ENCODE data around the gene AQP7. TPM values are rescaled to one million over a fixed set of nuclear protein-coding genes. Genes with fewer than 3 reads are reported as not detected.

The AQP7 gene
- total and polyA plus RNA-seq, 7 donors = 0.33 to 14.6 (median 5.7) TPM; not detected in 1

DNA sequence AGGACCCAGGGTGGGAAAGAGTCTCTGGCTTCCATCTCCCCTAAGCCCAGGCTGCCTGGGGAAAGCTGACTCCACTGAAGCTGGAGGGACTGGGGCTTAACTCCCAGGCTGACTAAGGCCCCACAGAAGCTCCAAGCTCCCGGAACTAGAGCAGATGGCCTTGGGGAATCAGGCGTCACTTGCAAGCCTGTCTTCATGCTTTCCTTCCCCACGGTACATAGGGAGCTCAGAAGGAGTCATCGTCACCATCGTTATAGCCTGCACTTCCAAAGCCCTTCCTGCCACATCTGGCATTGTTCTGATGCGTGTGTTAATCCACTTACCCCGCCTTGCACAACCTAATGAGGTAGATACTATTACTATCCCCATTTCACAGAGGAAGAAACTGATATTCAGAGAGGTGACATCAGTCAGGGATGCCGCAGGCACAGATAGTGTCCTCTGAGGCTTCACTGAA is 33.5 kb upstream of the AQP7 start:
- 87 to 90% methylated on average over 8 of the region's 8 CpGs for WGBS, 2 donors
- H3K27ac ChIP-seq = no peak overlapping the region
- H3K4me1 ChIP-seq = no peaks in the 10 kb centered on the region
- TF ChIP-seq EP300 (IDR thresholded peaks at IDR 0.05) = no peak
- TF ChIP-seq POLR2A (IDR thresholded peaks at IDR 0.05) = no peak
- TF ChIP-seq POLR2AphosphoS5 (IDR thresholded peaks at IDR 0.05) = no peak
- TF ChIP-seq, protein P1, sequence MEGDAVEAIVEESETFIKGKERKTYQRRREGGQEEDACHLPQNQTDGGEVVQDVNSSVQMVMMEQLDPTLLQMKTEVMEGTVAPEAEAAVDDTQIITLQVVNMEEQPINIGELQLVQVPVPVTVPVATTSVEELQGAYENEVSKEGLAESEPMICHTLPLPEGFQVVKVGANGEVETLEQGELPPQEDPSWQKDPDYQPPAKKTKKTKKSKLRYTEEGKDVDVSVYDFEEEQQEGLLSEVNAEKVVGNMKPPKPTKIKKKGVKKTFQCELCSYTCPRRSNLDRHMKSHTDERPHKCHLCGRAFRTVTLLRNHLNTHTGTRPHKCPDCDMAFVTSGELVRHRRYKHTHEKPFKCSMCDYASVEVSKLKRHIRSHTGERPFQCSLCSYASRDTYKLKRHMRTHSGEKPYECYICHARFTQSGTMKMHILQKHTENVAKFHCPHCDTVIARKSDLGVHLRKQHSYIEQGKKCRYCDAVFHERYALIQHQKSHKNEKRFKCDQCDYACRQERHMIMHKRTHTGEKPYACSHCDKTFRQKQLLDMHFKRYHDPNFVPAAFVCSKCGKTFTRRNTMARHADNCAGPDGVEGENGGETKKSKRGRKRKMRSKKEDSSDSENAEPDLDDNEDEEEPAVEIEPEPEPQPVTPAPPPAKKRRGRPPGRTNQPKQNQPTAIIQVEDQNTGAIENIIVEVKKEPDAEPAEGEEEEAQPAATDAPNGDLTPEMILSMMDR (IDR thresholded peaks at IDR 0.05) = no peak
- H3K4me3 ChIP-seq = no peak overlapping the region
- H3K9me3 ChIP-seq = no peaks in the 10 kb centered on the region
- H3K36me3 ChIP-seq = no peaks in the 10 kb centered on the region
- H3K27me3 ChIP-seq = peaks cover 0 to 5% (median 0%) of the 10 kb centered on the region in 3 donors
- DNase-seq = no peak
- intact Hi-C loops (cut with DNase I) = no loop called here

- WGBS, 2 donors = 81% methylated on average over 16 of the region's 16 CpGs
- intact Hi-C loops (cut with DNase I) = no loop called here
- no peak overlapping the region for H3K27ac ChIP-seq
- no peak overlapping the region for H3K4me3 ChIP-seq
- TF ChIP-seq, protein P1 (IDR thresholded peaks at IDR 0.05) = no peak
- TF ChIP-seq POLR2AphosphoS5 (IDR thresholded peaks at IDR 0.05) (no peak), EP300 (IDR thresholded peaks at IDR 0.05) (no peak), POLR2A (IDR thresholded peaks at IDR 0.05) (no peak)
- H3K36me3 ChIP-seq = no peaks in the 10 kb centered on the region
- DNase-seq = no peak
- peaks cover 0 to 5% (median 0%) of the 10 kb centered on the region in 3 donors for H3K27me3 ChIP-seq
- H3K4me1 ChIP-seq = no peaks in the 10 kb centered on the region
- no peaks in the 10 kb centered on the region for H3K9me3 ChIP-seq
Measured at GRCh38 chr9:33434317-33435105, 32.1 kb upstream of the AQP7 start.

DNA sequence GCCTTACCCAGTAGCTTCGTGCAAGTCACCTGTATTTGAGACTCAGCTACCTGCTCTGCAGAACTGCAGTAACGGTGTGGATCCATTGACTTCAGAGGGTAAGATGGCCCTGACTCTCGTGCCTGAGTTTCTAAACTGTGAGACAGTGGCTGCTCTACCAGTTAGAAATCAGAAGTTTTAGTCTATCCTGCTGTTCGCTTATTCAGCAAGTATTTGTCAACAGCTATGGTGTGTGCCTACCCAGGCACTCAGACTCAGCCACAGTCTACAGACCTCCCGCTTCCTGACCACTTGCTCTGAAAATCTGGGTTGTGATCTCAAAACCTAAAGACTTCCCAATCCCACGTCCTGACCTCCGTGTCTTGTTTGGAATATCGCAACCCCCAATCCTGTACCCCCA is 31.5 kb upstream of the AQP7 start:
- H3K27me3 ChIP-seq = peaks cover 0 to 5% (median 0%) of the 10 kb centered on the region in 3 donors
- 91 to 92% methylated on average over 8 of the region's 8 CpGs for WGBS, 2 donors
- no peak overlapping the region for H3K27ac ChIP-seq
- no peaks in the 10 kb centered on the region for H3K9me3 ChIP-seq
- no peak overlapping the region for H3K4me3 ChIP-seq
- DNase-seq = no peak
- H3K36me3 ChIP-seq = no peaks in the 10 kb centered on the region
- TF ChIP-seq POLR2AphosphoS5 (IDR thresholded peaks at IDR 0.05) = no peak
- H3K4me1 ChIP-seq = no peaks in the 10 kb centered on the region
- intact Hi-C loops (cut with DNase I) = no loop called here

GRCh38 chr9:33431420-33431819 is 29.1 kb upstream of the AQP7 start:
- intact Hi-C loops (cut with DNase I) = no loop called here
- H3K27ac ChIP-seq = no peak overlapping the region
- DNase-seq = no peak
- H3K27me3 ChIP-seq = no peaks in the 10 kb centered on the region
- H3K9me3 ChIP-seq = no peaks in the 10 kb centered on the region
- TF ChIP-seq, protein P1 (IDR thresholded peaks at IDR 0.05) = no peak
- no peak for TF ChIP-seq POLR2AphosphoS5 (IDR thresholded peaks at IDR 0.05)
- no peak overlapping the region for H3K4me3 ChIP-seq
- H3K36me3 ChIP-seq = no peaks in the 10 kb centered on the region
- H3K4me1 ChIP-seq = no peaks in the 10 kb centered on the region
- WGBS, 2 donors = 79 to 88% methylated on average over 2 of the region's 2 CpGs

GRCh38 chr9:33430942-33431341 is 28.6 kb upstream of the AQP7 start:
- no peaks in the 10 kb centered on the region for H3K36me3 ChIP-seq
- WGBS, 2 donors = 44 to 51% methylated on average over 1 of the region's 1 CpG
- no peaks in the 10 kb centered on the region for H3K9me3 ChIP-seq
- H3K4me1 ChIP-seq = no peaks in the 10 kb centered on the region
- no peak for DNase-seq
- intact Hi-C loops (cut with DNase I) = no loop called here
- H3K27ac ChIP-seq = no peak overlapping the region
- TF ChIP-seq POLR2A (IDR thresholded peaks at IDR 0.05) (no peak), POLR2AphosphoS5 (IDR thresholded peaks at IDR 0.05) (no peak), EP300 (IDR thresholded peaks at IDR 0.05) (no peak)
- TF ChIP-seq, protein P1 (IDR thresholded peaks at IDR 0.05) = no peak
- no peaks in the 10 kb centered on the region for H3K27me3 ChIP-seq
- H3K4me3 ChIP-seq = no peak overlapping the region
